Bronchial epithelial cell (primary cell): Measurements from ENCODE around the gene DRD4. TPM values are rescaled to one million over a fixed set of nuclear protein-coding genes. Genes with fewer than 3 reads are reported as not detected.
A peak's percentile ranks its signal among the peaks of the same experiment; 100 is the strongest.

Source experiments
- DNase-seq: peaks from one replicate; pipeline ENCODE4 v3.0.0-alpha.2; 2010; ENCODE audit warnings: low read depth
- FAIRE-seq: peaks from 2 replicates; lab custom pipeline; 2011; peaks lifted over from hg19 to GRCh38; lab: Jason Lieb, UNC
- H3K27me3 ChIP-seq: 2 replicates; pipeline ENCODE4 v1.5.1; 2011; ENCODE audit warnings: low read length; ENCODE audit not compliant: control insufficient read depth, insufficient read depth
- H3K36me3 ChIP-seq: 2 replicates; pipeline ENCODE4 v1.5.1; 2011; ENCODE audit warnings: low read length; ENCODE audit not compliant: control insufficient read depth, insufficient read depth
- H3K4me3 ChIP-seq: 2 replicates; pipeline ENCODE4 v1.5.1; 2011; ENCODE audit warnings: mild to moderate bottlenecking, low read depth, low read length, control low read depth
- total RNA-seq: library from RNA; depleted of rRNA; stranded (reverse); fragments of >200 nt; gene quantifications from 2 replicates; pipeline ENCODE4 v1.2.1, GENCODE V29; 2014
- TF ChIP-seq, protein P1 (sequence below): IDR thresholded peaks from 2 replicates; pipeline ENCODE4 v1.5.1; 2011; ENCODE audit warnings: mild to moderate bottlenecking, moderate library complexity, low read length, control low read depth, inconsistent platforms; ENCODE audit not compliant: insufficient read depth, severe bottlenecking

Gene DRD4
- total RNA-seq, 1 donor from 2014 or later, result not detected

DNA sequence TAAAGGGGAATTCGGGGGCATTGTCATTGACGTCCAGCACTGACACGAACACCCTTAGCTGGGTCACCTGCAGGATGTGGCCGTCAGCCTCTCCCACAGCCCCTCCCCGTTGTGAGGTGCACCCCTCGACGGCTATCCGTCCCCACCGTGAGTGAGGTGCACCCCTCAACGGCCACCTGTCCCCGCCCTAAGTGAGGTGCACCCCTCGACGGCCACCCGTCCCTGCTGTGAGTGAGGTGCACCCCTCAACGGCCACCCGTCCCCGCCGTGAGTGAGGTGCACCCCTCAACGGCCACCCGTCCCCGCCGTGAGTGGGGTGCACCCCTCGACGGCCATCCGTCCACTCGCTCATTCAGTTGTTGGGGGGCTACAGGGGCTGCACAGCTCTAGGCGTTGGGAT lies 15.2 kb upstream of the DRD4 start:
- no peak for FAIRE-seq
- Histone ChIP-seq H3K4me3 (no peak overlapping the region), H3K36me3 (peaks cover 5% of the 10 kb centered on the region), H3K27me3 (peaks cover 4% of the 10 kb centered on the region)
- TF ChIP-seq, protein P1, sequence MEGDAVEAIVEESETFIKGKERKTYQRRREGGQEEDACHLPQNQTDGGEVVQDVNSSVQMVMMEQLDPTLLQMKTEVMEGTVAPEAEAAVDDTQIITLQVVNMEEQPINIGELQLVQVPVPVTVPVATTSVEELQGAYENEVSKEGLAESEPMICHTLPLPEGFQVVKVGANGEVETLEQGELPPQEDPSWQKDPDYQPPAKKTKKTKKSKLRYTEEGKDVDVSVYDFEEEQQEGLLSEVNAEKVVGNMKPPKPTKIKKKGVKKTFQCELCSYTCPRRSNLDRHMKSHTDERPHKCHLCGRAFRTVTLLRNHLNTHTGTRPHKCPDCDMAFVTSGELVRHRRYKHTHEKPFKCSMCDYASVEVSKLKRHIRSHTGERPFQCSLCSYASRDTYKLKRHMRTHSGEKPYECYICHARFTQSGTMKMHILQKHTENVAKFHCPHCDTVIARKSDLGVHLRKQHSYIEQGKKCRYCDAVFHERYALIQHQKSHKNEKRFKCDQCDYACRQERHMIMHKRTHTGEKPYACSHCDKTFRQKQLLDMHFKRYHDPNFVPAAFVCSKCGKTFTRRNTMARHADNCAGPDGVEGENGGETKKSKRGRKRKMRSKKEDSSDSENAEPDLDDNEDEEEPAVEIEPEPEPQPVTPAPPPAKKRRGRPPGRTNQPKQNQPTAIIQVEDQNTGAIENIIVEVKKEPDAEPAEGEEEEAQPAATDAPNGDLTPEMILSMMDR, result no peak
- no peak for DNase-seq

DNA sequence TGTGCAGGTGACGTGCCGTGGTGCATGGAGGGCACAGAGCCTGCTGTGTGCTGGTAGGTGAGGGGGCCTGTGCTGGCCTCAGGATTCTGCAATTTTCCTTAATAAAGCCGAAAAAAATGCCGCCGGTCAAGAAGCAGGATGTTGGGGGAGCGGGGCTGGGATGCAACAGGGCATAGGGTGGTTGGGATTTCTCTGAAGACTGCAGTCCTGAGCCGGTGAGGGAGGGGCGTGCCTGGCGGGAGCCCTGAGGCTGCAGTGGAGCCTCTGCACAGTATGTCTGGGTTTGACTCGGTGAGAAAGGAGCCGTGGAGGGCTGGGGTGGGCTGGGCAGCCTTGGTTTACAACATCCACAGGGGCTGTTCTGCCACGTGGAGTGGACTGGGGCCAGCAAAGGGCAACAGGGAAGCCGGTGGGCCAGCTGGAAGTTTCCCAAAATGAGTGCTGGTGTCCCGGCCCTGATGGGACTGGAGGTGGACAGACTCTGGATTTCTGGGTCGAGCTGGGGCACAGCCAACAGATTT lies 13.7 kb upstream of the DRD4 start:
- FAIRE-seq (no peak), DNase-seq (no peak)
- H3K4me3 ChIP-seq, result no peak overlapping the region
- peaks cover 4% of the 10 kb centered on the region for H3K27me3 ChIP-seq
- H3K36me3 ChIP-seq, result peaks cover 3% of the 10 kb centered on the region
- TF ChIP-seq, protein P1, result no peak

DNA sequence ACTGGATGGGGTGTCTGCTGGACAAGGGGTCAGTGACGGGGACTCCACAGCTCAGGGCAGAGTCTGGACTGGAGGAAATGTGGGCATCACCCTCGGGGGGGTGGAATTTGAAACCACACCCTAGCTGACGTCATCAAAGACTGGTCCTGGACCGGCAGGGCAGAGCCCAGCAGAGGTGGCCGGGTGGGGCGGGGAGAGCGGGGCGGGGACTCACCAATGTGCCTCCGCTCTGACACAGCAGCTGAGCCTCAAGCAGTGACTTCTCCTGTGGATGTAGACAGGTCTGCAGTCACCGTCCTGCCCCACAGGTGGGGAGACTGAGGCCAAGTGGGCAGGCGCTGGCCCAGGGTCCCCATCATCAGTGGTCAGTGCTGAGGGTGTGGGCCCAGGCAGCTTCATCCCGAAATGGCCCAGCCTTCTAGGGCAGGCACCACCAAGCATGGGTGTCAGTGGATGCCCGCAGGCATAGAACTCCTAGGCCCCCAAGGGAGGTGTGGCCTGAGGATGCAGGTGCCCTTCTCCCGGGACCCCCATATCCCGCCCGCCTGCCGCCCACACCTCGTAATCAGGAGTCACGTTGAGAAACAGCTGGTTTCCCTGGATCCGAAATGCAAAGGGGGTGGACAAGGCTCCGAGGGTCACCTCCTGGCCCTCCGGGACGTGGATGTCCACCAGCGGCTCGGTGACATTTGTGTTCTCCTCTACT lies 12.9 kb upstream of the DRD4 start:
- H3K4me3 ChIP-seq, result no peak overlapping the region
- FAIRE-seq (no peak), DNase-seq (peak; percentile 48)
- TF ChIP-seq, protein P1, result no peak
- H3K27me3 ChIP-seq, result peaks cover 4% of the 10 kb centered on the region
- H3K36me3 ChIP-seq, result peaks cover 3% of the 10 kb centered on the region

DNA sequence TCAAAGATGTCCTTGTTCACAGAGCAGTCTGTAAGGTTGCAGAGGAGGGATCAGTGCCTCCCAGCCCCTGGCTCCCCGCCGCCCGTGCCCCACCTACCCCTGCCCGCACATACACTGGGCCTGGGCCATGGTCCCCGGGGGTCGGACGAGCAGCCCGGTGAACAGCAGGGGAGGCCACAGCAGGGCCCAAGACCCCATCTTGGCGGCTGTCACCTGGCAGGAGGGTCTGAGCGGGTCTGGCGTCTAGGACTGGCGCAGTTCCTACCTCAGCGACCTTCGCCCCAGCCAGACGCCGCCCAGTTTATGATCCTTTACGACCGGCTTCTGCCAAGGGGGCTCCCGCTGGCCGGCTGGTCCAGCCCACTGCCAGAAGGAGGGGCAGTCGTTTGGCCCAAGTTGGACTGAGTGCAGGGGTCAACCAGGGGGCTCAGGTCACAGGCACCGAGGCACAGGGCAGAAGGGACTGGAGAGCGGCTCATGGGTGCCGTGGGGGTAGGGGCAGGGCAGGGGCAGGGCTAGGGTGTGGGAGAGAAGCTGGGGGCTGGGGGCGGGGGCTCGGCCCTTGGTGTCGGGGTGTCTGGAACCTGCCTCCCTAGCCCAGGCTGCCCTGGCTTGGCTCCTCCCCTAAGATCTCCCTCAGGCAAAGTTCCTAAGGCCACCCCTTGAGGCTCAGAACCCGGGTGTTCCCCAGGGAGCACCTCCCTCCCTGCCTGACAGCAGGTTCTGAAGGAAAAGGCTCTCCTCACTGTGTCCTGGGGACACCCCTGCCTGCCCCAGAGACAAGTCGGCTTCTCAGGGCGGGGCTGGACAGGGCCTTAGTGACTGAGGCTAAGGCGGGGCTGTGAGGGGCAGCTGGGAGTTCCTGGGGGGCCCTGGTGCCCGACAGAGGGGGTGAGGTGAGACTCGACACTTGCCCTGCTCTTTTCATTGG lies 12.1 kb upstream of the DRD4 start, which contains the start of gene CDHR5:
Gene CDHR5, minus strand, starts transcription at position 251 of the 931 bp plus-strand sequence. Its CDS starts 53 bp downstream, at position 198.
- FAIRE-seq, result no peak
- TF ChIP-seq, protein P1, result no peak
- H3K36me3 ChIP-seq, result peaks cover 1% of the 10 kb centered on the region
- H3K27me3 ChIP-seq, result peaks cover 4% of the 10 kb centered on the region
- no peak for DNase-seq
- H3K4me3 ChIP-seq, result no peak within 1 kb of the TSS

DNA sequence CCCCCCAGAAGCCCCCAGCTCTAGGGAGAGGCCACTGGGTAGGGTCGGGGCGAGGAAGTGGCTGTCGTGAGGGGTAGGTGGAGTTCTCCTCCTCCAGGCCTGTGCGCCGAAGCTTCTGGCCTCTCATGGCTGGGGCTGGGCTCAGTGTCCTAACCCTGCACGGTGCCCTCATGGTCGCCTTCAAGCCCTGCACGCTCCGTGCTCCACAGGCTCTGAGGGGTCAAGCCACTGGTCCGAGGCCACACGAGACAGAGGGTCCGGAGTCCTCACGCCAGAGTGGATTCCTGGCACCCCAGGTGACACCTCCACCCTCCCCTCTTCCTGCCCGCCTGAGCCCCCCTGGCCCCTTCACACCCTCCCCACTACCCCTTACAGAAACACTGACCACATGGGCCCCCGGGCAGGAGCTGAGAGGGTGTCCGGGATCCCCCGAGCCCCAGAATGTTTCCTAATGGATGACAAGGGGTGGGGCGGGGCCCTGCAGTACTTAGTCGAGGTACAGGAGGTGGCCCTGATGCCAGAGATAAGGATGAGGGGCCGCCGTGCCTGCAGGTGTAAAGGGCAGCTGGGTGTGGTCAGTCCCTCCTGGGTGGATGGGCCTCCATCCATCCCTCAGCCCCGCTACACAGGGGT lies 11.3 kb upstream of the DRD4 start:
- no peak overlapping the region for H3K4me3 ChIP-seq
- TF ChIP-seq, protein P1, result no peak
- peaks cover 4% of the 10 kb centered on the region for H3K27me3 ChIP-seq
- peaks cover 1% of the 10 kb centered on the region for H3K36me3 ChIP-seq
- FAIRE-seq (no peak), DNase-seq (no peak)
